ENCODE measurements around the gene DOCK4. TPM values are rescaled to one million over a fixed set of nuclear protein-coding genes. Genes with fewer than 3 reads are reported as not detected.

Gene DOCK4
- total and polyA plus RNA-seq, 2 donors from 2014 or later = 3.2 to 38.9 TPM

GRCh38 chr7:111955616-111956015, 250.6 kb downstream of the DOCK4 start:
- no peak overlapping the region for H3K9ac ChIP-seq (ENCODE audit: low read length in 3 of 3)
- intact Hi-C loops (cut with DNase I) = no loop called here
- FAIRE-seq (no peak), DNase-seq (no peak)
- H3K27ac ChIP-seq (ENCODE audit: low read depth in 2 of 2, low read length in 2 of 2) = no peak overlapping the region
- H3K4me3 ChIP-seq (ENCODE audit: low read length in 3 of 3) = no peak overlapping the region
- no peaks in the 10 kb centered on the region for H3K27me3 ChIP-seq (ENCODE audit: control insufficient read depth, insufficient read depth, low read length)
- no peaks in the 10 kb centered on the region for H3K36me3 ChIP-seq (ENCODE audit: control insufficient read depth in 2 of 3, insufficient read depth in 3 of 3, low read length in 3 of 3)
- no peak for TF ChIP-seq CTCF (IDR thresholded peaks at IDR 0.05; ENCODE audit: borderline replicate concordance, extremely low read depth, insufficient read depth)
- H3K9me3 ChIP-seq (ENCODE audit: control insufficient read depth in 2 of 3, insufficient read depth in 1 of 3, low read length in 3 of 3) = no peaks in the 10 kb centered on the region
- H3K4me1 ChIP-seq (ENCODE audit: control insufficient read depth in 2 of 3, insufficient read depth in 2 of 3, low read depth in 1 of 3, low read length in 3 of 3) = peaks cover 2 to 14% (median 8%) of the 10 kb centered on the region in 3 donors

DNA sequence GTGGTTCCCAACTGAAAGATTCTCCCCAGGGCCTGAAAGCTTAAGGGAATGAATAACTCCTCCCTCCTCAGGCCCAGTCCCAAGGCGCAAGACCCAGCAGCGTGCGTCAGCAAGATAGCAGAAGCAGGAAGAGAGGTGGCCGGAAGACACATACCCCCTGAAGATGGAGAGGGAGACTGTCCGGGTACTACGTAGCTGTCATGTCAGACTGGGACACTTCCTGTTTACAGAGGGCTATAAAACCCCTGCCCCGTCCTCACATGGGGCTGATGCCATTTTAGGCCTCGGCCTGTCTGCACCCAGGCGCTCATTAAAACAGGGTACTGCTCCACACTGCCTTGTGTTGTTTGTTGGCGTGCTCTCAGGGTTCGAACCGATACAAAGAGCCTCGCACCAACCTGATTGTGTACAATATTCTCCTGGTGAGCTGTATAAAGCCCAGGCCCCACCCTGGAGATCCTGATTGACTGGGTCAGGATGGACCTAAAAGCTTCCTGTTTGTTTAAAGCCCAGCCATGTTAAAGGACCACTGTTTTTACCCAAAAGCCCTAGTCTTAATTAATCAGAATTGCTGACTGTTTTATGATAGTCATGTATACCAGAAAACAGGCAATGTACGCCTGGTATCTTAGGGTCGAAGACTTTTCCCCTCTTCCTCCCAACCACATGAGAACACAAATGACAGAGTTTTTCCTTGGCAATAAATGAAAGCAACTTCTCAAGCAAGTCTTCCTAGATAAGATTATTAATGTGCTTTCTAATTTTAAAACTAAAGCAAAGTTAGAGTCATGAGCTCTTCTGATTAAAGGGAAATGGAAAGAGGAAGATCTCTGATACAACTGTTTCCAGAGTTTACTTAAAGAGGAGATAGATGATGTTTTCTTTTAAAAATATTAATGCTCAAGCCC, 251.5 kb downstream of the DOCK4 start:
- intact Hi-C loops (cut with DNase I) = no loop called here
- peak overlapping the region; percentile 53 to 83 for H3K27ac ChIP-seq (ENCODE audit: low read depth in 2 of 2, low read length in 2 of 2)
- DNase-seq (peak in 4 of 5 donors; percentile 14 to 79 (median 60)), FAIRE-seq (peak; percentile 41)
- H3K36me3 ChIP-seq (ENCODE audit: control insufficient read depth in 2 of 3, insufficient read depth in 3 of 3, low read length in 3 of 3) = no peaks in the 10 kb centered on the region
- no peak overlapping the region for H3K9ac ChIP-seq (ENCODE audit: low read length in 3 of 3)
- no peak overlapping the region for H3K4me3 ChIP-seq (ENCODE audit: low read length in 3 of 3)
- no peak for TF ChIP-seq CTCF (IDR thresholded peaks at IDR 0.05; ENCODE audit: borderline replicate concordance, extremely low read depth, insufficient read depth)
- H3K27me3 ChIP-seq (ENCODE audit: control insufficient read depth, insufficient read depth, low read length) = no peaks in the 10 kb centered on the region
- peaks cover 2 to 14% (median 8%) of the 10 kb centered on the region in 3 donors for H3K4me1 ChIP-seq (ENCODE audit: control insufficient read depth in 2 of 3, insufficient read depth in 2 of 3, low read depth in 1 of 3, low read length in 3 of 3)
- no peaks in the 10 kb centered on the region for H3K9me3 ChIP-seq (ENCODE audit: control insufficient read depth in 2 of 3, insufficient read depth in 1 of 3, low read length in 3 of 3)

DNA sequence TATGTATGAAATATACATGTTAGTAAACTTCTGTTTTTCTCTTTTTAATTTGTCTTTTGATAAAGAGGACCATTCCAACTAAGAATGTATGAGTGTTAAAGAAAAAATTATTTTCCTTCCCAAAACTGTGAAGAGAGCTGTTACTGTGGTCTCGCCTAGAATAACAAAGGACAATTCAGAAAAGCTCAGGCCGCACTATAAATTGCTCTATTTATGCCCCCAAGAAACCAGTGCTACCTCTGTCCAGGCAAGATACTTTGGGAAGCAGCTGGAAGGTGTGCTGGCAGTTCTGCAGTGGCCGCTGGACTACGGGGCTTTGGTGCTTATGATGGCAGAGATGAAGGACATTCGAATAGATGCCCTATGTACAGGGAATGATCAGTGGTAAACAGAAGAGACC, 252.1 kb downstream of the DOCK4 start:
- DNase-seq (no peak), FAIRE-seq (no peak)
- Histone ChIP-seq H3K27ac (ENCODE audit: low read depth in 2 of 2, low read length in 2 of 2) (peak overlapping the region; percentile 53 to 83), H3K9me3 (ENCODE audit: control insufficient read depth in 2 of 3, insufficient read depth in 1 of 3, low read length in 3 of 3) (no peaks in the 10 kb centered on the region), H3K4me1 (ENCODE audit: control insufficient read depth in 2 of 3, insufficient read depth in 2 of 3, low read depth in 1 of 3, low read length in 3 of 3) (peaks cover 2 to 14% (median 6%) of the 10 kb centered on the region in 3 donors), H3K27me3 (ENCODE audit: control insufficient read depth, insufficient read depth, low read length) (no peaks in the 10 kb centered on the region), H3K9ac (ENCODE audit: low read length in 3 of 3) (no peak overlapping the region), H3K36me3 (ENCODE audit: control insufficient read depth in 2 of 3, insufficient read depth in 3 of 3, low read length in 3 of 3) (no peaks in the 10 kb centered on the region), H3K4me3 (ENCODE audit: low read length in 3 of 3) (no peak overlapping the region)
- intact Hi-C loops (cut with DNase I) = no loop called here
- TF ChIP-seq CTCF (IDR thresholded peaks at IDR 0.05; ENCODE audit: borderline replicate concordance, extremely low read depth, insufficient read depth) = no peak

Measured in kidney (tissue), 14 donors.